Activated CD4-positive, alpha-beta T cell treated with anti-CD3 and anti-CD28 coated beads, Interleukin-2, amount 10 ng/mL, durations not matched to agents 7 days and 5 days (primary cell): ENCODE data around the gene CCDC88C. TPM values are rescaled to one million over a fixed set of nuclear protein-coding genes. Genes with fewer than 3 reads are reported as not detected.

Experiments
- CTCF ChIA-PET: fragments of 350-600 bp; sonication (Branson Sonifier 250); formaldehyde crosslinking; loops from one replicate; lab custom pipeline; 2021; ENCODE audit warnings: antibody characterized with exemption; lab: Charles Lee
- POLR2A ChIA-PET: fragments of 350-600 bp; sonication (Branson Sonifier 250); formaldehyde crosslinking; loops from one replicate; lab custom pipeline; 2021; ENCODE audit warnings: antibody characterized with exemption; lab: Charles Lee
- DNase-seq: peaks from one replicate; pipeline ENCODE4 v3.0.0-alpha.2; 2020
- H3K27ac Mint-ChIP-seq: one replicate; pipeline ENCODE4 v1.8.0; 2021; ENCODE audit warnings: mild to moderate bottlenecking, moderate library complexity, mixed read lengths
- H3K27me3 Mint-ChIP-seq: one replicate; pipeline ENCODE4 v1.8.0; 2021; ENCODE audit warnings: mixed read lengths
- H3K36me3 Mint-ChIP-seq: one replicate; pipeline ENCODE4 v1.8.0; 2021; ENCODE audit warnings: low read depth, mixed read lengths
- H3K4me1 Mint-ChIP-seq: one replicate; pipeline ENCODE4 v1.8.0; 2021; ENCODE audit warnings: mixed read lengths
- H3K4me3 Mint-ChIP-seq: one replicate; pipeline ENCODE4 v1.8.0; 2021; ENCODE audit warnings: mild to moderate bottlenecking, moderate library complexity, mixed read lengths
- H3K9me3 Mint-ChIP-seq: one replicate; pipeline ENCODE4 v1.8.0; 2021; ENCODE audit warnings: mixed read lengths
- total RNA-seq, 2 experiments: library from RNA; stranded (reverse); gene quantifications; one replicate each; pipeline ENCODE4 v1.2.3, GENCODE V29; 2021

The CCDC88C gene
- total RNA-seq, 2 experiments from 2014 or later, result 187 to 193 TPM

GRCh38 chr14:91241863-91242262 lies 175.8 kb downstream of the CCDC88C start:
- POLR2A ChIA-PET, result interaction anchor here (0.5 to 5.1 kb wide), 4 partner anchors 9 to 1813 kb away, joined by 3 to 66 read pairs (median 4); no protein-coding TSS in a partner anchor
- peak overlapping the region; percentile 92 for H3K4me3 Mint-ChIP-seq

GRCh38 chr14:91238661-91239060 lies 179.0 kb downstream of the CCDC88C start:
- POLR2A ChIA-PET, result no interaction called here
- H3K4me3 Mint-ChIP-seq, result no peak overlapping the region
- H3K4me1 Mint-ChIP-seq, result peaks cover 85% of the 10 kb centered on the region
- peaks cover 86% of the 10 kb centered on the region for H3K36me3 Mint-ChIP-seq
- CTCF ChIA-PET, result interaction anchor here (1.3 to 1.8 kb wide), 3 partner anchors 10 to 62 kb away, joined by 4 to 8 read pairs (median 5); no protein-coding TSS in a partner anchor
- no peaks in the 10 kb centered on the region for H3K27me3 Mint-ChIP-seq
- peak overlapping the region; percentile 31 for H3K27ac Mint-ChIP-seq
- DNase-seq, result no peak
- peaks cover 2% of the 10 kb centered on the region for H3K9me3 Mint-ChIP-seq

More at GRCh38 chr14:91241863-91242262, 175.8 kb downstream of the CCDC88C start:
- Mint-ChIP-seq H3K36me3 (peaks cover 88% of the 10 kb centered on the region), H3K9me3 (peaks cover 2% of the 10 kb centered on the region), H3K4me1 (peaks cover 94% of the 10 kb centered on the region), H3K27me3 (no peaks in the 10 kb centered on the region), H3K27ac (peak overlapping the region; percentile 100)
- peak; percentile 61 for DNase-seq
- CTCF ChIA-PET, result interaction anchor here (0.7 to 10.9 kb wide), 5 partner anchors 8 to 68 kb away, joined by 4 to 70 read pairs (median 5); no protein-coding TSS in a partner anchor

DNA sequence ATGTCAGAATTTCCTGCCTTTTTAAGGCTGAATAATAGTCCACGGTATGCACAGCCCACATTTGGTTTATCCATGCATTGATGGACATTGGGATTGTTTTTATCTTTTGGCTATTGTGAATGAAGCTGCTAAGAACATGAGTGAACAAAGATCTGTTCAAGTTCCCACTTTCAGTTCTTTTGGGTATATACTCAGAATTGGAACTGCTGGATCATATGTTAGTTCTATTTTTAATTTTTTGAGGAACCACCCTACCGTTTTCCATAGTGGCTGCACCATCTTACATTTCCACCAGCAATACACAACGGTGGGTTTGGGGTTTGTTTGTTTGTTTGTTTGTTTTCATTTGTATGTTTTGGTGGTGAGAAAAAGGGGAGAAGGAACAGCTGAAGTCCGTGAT lies 179.5 kb downstream of the CCDC88C start:
- peaks cover 82% of the 10 kb centered on the region for H3K4me1 Mint-ChIP-seq
- POLR2A ChIA-PET, result no interaction called here
- no peak overlapping the region for H3K27ac Mint-ChIP-seq
- H3K9me3 Mint-ChIP-seq, result peaks cover 2% of the 10 kb centered on the region
- CTCF ChIA-PET, result interaction anchor here (1.5 kb wide), 1 partner anchor 61 kb away, joined by 8 read pairs; no protein-coding TSS in a partner anchor
- no peak for DNase-seq
- no peak overlapping the region for H3K4me3 Mint-ChIP-seq
- H3K36me3 Mint-ChIP-seq, result peaks cover 85% of the 10 kb centered on the region
- no peaks in the 10 kb centered on the region for H3K27me3 Mint-ChIP-seq

GRCh38 chr14:91237219-91237618 lies 180.4 kb downstream of the CCDC88C start:
- ChIA-PET POLR2A (no interaction called here), CTCF (interaction anchor here (0.6 to 1.3 kb wide), 2 partner anchors 10 to 34 kb away, joined by 3 to 4 read pairs; no protein-coding TSS in a partner anchor)
- peaks cover 82% of the 10 kb centered on the region for H3K4me1 Mint-ChIP-seq
- H3K4me3 Mint-ChIP-seq, result no peak overlapping the region
- H3K36me3 Mint-ChIP-seq, result peaks cover 85% of the 10 kb centered on the region
- H3K27me3 Mint-ChIP-seq, result no peaks in the 10 kb centered on the region
- DNase-seq, result no peak
- peak overlapping the region; percentile 14 for H3K27ac Mint-ChIP-seq
- H3K9me3 Mint-ChIP-seq, result peaks cover 6% of the 10 kb centered on the region

DNA sequence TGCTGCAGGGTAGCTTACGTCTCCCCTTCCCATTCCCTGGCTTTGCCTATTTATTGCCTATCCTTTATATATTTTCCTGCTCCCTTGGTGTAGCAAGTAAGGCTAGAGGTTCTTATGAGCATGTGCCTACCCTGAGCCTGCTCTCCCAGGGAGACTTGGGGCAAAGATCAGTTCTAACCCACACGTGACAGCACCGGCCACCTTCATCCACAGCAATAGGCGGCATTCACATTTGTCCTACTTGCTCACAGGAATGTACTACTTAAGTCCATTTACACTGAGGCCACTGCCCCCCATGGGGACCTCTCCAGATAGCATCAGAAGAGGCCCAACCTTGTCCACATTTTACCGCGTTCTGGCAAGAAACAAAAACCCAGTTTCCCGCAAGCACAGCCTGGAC lies 181.8 kb downstream of the CCDC88C start:
- POLR2A ChIA-PET, result no interaction called here
- CTCF ChIA-PET, result interaction anchor here (0.6 to 1.8 kb wide), 6 partner anchors 9 to 831 kb away, joined by 3 to 7 read pairs (median 4); no protein-coding TSS in a partner anchor
- peak overlapping the region; percentile 48 for H3K27ac Mint-ChIP-seq
- no peaks in the 10 kb centered on the region for H3K27me3 Mint-ChIP-seq
- H3K4me3 Mint-ChIP-seq, result no peak overlapping the region
- H3K4me1 Mint-ChIP-seq, result peaks cover 82% of the 10 kb centered on the region
- DNase-seq, result no peak
- H3K36me3 Mint-ChIP-seq, result peaks cover 85% of the 10 kb centered on the region
- H3K9me3 Mint-ChIP-seq, result peaks cover 16% of the 10 kb centered on the region

DNA sequence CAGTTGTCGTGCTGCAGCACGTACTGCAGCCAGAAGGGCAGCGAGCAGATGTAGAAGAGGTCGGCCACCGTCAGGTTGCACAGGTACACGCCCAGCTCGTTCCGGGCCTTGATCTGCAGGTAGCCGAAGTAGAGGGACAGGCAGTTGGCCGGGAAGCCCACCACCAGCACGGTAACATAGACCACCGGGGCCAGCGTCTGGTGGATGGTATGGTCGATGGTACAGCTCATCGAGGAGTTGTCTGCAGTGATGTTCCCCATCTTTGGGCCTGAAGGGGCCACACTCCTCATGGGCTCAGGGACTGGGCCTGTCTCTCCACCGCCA lies 182.9 kb downstream of the CCDC88C start:
- POLR2A ChIA-PET, result no interaction called here
- CTCF ChIA-PET, result interaction anchor here (0.6 to 1.9 kb wide), 3 partner anchors 8 to 62 kb away, joined by 5 to 7 read pairs (median 6); no protein-coding TSS in a partner anchor
- Mint-ChIP-seq H3K27ac (no peak overlapping the region), H3K27me3 (no peaks in the 10 kb centered on the region), H3K9me3 (peaks cover 16% of the 10 kb centered on the region), H3K4me1 (peaks cover 82% of the 10 kb centered on the region), H3K4me3 (no peak overlapping the region), H3K36me3 (peaks cover 86% of the 10 kb centered on the region)
- no peak for DNase-seq

DNA sequence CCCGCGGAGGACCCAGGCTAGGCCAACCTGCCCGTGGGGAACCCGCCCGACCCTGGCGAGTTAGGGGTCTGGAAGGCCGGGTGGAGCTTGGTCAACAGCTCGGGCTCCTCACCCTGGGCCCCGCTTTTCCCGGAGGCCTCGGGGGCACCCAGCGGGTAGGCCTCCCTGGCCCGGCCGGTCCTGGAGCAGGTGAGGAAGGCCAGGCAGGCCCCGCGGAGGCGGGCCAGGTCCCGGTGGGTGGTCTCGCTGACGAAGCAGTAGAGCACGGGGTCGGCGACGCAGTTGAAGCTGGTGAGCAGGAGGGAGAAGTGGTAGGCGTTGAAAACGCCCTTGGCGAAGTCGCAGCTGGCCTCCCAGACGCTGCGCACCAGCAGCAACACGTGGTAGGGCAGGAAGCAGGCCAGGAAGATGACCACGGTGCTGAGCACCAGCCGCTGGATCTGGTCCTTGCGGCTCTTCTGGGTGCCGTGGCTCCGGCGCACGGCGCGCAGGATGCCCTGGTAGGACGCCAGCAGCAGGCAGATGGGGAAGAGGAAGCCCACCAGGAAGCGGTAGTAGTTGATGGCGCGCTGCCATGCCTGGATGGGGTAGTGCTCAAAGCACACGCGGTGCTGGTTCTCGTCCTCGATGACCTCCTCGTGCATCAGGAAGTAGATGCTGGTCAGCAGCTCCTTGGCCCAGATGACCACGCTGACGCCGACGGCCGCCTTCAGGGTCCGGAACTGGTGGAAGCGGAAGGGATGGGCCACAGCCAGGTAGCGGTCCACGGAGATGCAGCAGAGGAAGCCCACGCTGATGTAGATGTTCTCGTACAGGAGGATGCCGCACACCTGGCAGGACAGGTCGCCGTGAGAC lies 183.5 kb downstream of the CCDC88C start:
- H3K9me3 Mint-ChIP-seq, result peaks cover 16% of the 10 kb centered on the region
- H3K4me3 Mint-ChIP-seq, result no peak overlapping the region
- H3K4me1 Mint-ChIP-seq, result peaks cover 82% of the 10 kb centered on the region
- no peak for DNase-seq
- H3K36me3 Mint-ChIP-seq, result peaks cover 84% of the 10 kb centered on the region
- no peak overlapping the region for H3K27ac Mint-ChIP-seq
- POLR2A ChIA-PET, result no interaction called here
- no peaks in the 10 kb centered on the region for H3K27me3 Mint-ChIP-seq
- CTCF ChIA-PET, result interaction anchor here (0.6 to 1.9 kb wide), 4 partner anchors 8 to 61 kb away, joined by 5 to 7 read pairs (median 6); no protein-coding TSS in a partner anchor

DNA sequence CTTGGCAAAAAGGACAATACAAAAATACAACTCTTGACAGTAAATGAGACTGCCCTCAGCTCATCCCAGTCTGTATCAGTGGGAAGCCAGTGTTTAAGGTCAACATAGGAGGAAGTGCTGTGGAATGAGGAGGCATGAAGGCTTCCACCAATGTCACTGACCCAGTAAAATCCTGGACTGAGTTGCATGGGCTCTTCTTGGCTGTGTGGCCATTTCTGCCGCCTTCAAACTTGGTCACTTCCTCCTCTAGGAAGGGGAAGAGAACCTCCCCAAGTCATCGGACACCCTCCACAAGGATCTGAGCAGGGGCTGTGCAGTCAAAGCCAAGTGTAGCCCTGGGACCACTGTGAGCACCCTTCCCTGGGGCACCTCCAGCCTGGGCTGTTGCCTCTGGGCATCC lies 185.0 kb downstream of the CCDC88C start:
- CTCF ChIA-PET, result interaction anchor here (1.4 kb wide), 1 partner anchor 11 kb away, joined by 5 read pairs; no protein-coding TSS in a partner anchor

DNA sequence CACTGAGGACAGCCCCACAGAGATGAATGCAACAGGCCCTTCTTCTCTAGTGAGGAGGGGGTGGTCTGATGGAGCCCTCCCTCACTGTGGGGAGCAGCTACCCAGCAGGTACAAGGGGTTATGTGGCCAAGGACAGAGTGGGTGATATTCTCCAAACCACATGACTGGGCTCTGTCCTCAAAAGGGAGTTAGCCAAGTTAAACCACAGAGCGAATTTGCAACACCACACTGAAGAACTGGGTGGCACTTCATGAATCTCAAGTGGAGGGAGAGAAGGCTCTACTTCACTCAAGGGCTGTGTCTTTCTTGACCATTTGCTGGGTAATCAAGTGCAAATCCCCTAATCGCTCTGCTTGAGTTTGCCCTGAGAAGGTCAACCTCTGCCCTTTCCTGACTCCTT lies 185.6 kb downstream of the CCDC88C start:
- Mint-ChIP-seq H3K4me1 (peaks cover 82% of the 10 kb centered on the region), H3K9me3 (peaks cover 16% of the 10 kb centered on the region), H3K36me3 (peaks cover 76% of the 10 kb centered on the region), H3K27me3 (no peaks in the 10 kb centered on the region), H3K27ac (peak overlapping the region; percentile 99), H3K4me3 (no peak overlapping the region)
- CTCF ChIA-PET, result interaction anchor here (1.2 kb wide), 1 partner anchor 12 kb away, joined by 4 read pairs; the partner anchor contains the start of gene GPR68
- POLR2A ChIA-PET, result no interaction called here
- DNase-seq, result no peak

More for the DNA sequence above, 185.0 kb downstream of the CCDC88C start:
- no peak for DNase-seq
- Mint-ChIP-seq H3K4me3 (no peak overlapping the region), H3K27ac (peak overlapping the region; percentile 99), H3K9me3 (peaks cover 16% of the 10 kb centered on the region), H3K4me1 (peaks cover 82% of the 10 kb centered on the region), H3K27me3 (no peaks in the 10 kb centered on the region), H3K36me3 (peaks cover 74% of the 10 kb centered on the region)
- POLR2A ChIA-PET, result interaction anchor here (1.1 kb wide), 1 partner anchor 9 kb away, joined by 3 read pairs; no protein-coding TSS in a partner anchor

DNA sequence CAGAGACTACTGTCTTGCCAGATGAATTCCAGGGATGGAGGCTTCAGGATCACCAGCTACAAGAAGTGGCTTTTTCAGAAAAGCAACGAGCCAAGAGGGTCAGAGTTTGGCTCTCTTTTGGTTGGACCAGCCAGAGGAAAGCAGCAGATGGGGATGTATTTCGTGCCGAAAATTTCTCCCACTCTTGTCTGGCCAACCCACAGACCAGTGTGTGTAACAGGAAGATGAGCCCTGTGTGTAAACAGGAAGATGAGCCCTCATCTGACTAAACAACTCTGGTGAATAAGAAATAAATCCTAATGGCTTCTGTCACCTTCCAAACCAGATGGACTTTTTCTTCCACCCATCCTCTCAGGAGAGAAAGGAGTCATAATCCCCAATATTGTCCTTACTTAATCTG lies 186.2 kb downstream of the CCDC88C start:
- Mint-ChIP-seq H3K36me3 (peaks cover 78% of the 10 kb centered on the region), H3K27me3 (no peaks in the 10 kb centered on the region), H3K4me3 (peak overlapping the region; percentile 80), H3K27ac (peak overlapping the region; percentile 99), H3K4me1 (peaks cover 84% of the 10 kb centered on the region), H3K9me3 (peaks cover 16% of the 10 kb centered on the region)
- DNase-seq, result no peak
- POLR2A ChIA-PET, result no interaction called here
- CTCF ChIA-PET, result interaction anchor here (0.5 to 1.2 kb wide), 2 partner anchors 13 to 59 kb away, joined by 3 to 4 read pairs; partner anchors contain the start of gene GPR68

DNA sequence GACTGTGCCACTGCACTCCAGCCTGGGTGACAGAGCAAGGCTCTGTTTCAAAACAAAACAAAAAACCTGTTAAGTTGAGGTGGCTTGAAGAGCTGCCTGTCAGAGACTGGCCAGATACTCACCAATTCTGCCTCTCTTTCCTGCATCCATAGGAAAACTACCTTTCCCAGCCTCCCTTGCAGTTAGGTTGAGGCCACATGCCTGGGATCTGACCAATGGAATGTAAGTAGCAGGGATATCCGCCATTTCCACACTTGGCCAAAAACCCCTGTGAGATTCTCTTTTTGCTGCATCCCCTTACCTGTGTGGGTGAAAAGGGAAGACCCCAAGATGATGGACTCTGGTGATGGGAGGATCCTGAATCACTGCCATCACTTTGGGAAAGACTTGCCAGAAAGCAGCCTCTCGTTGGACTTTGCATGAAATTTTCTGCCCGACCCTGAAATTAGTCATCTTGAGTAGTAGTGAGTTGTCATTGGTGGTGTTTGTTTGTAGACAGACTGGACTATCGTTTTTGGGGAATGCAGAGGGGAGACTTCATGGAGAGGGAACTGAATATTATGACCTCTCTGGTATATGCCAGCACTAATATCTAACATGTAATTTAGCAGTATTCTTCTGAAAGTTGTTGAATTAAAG lies 187.1 kb downstream of the CCDC88C start:
- Mint-ChIP-seq H3K27ac (peak overlapping the region; percentile 99), H3K36me3 (peaks cover 80% of the 10 kb centered on the region), H3K9me3 (peaks cover 16% of the 10 kb centered on the region), H3K27me3 (no peaks in the 10 kb centered on the region), H3K4me1 (peaks cover 85% of the 10 kb centered on the region), H3K4me3 (peak overlapping the region; percentile 80)
- POLR2A ChIA-PET, result interaction anchor here (4.3 kb wide), 1 partner anchor 13 kb away, joined by 66 read pairs; the partner anchor contains the start of gene GPR68
- DNase-seq, result no peak
- CTCF ChIA-PET, result interaction anchor here (1.2 to 5.5 kb wide), 2 partner anchors 14 to 15 kb away, joined by 4 to 70 read pairs; partner anchors contain the start of gene GPR68

DNA sequence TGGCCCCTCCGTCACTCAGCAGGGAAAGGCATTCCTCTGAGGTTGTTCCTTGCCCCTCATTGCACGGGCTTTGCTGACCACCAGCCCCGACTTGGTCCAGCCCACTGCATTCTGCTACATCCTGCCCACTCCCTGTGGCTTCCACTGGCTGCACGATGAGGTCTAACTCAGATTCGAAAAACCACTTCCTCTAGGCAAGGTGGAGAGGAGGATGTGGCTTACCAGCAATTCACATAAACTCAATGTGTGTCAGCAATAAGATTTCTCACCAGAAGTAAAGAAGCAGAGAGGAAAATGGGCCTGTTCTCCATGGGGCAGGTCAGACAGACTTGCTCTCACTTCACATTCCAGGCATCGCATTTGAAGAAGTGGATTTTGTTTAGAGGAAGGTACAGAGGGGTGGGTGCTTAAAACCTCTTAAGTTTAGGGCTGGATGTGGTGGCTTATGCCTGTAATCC lies 187.8 kb downstream of the CCDC88C start:
- POLR2A ChIA-PET, result interaction anchor here (4.3 kb wide), 1 partner anchor 14 kb away, joined by 66 read pairs; the partner anchor contains the start of gene GPR68
- Mint-ChIP-seq H3K27ac (peak overlapping the region; percentile 99), H3K9me3 (peaks cover 16% of the 10 kb centered on the region), H3K4me1 (peaks cover 89% of the 10 kb centered on the region), H3K36me3 (peaks cover 81% of the 10 kb centered on the region), H3K4me3 (peak overlapping the region; percentile 80), H3K27me3 (no peaks in the 10 kb centered on the region)
- CTCF ChIA-PET, result interaction anchor here (0.6 to 5.5 kb wide), 4 partner anchors 13 to 52 kb away, joined by 3 to 70 read pairs (median 10); partner anchors contain the start of gene GPR68
- peak; percentile 88 for DNase-seq
